Endothelial cell of hepatic sinusoid (primary cell): ENCODE results near the gene DAPP1.
"Not testable (repeated sequence)": the region's sequence is repeated elsewhere in the genome, so short reads cannot be mapped to it uniquely, and the experiment has no call there.

Experiments used
- in situ Hi-C: cut with HindIII; loops from 2 replicates; pipeline ENCODE4 v1.10.0; 2017; ENCODE audit warnings: low sequenced_read_pairs

DAPP1 gene, protein sequence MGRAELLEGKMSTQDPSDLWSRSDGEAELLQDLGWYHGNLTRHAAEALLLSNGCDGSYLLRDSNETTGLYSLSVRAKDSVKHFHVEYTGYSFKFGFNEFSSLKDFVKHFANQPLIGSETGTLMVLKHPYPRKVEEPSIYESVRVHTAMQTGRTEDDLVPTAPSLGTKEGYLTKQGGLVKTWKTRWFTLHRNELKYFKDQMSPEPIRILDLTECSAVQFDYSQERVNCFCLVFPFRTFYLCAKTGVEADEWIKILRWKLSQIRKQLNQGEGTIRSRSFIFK

DNA sequence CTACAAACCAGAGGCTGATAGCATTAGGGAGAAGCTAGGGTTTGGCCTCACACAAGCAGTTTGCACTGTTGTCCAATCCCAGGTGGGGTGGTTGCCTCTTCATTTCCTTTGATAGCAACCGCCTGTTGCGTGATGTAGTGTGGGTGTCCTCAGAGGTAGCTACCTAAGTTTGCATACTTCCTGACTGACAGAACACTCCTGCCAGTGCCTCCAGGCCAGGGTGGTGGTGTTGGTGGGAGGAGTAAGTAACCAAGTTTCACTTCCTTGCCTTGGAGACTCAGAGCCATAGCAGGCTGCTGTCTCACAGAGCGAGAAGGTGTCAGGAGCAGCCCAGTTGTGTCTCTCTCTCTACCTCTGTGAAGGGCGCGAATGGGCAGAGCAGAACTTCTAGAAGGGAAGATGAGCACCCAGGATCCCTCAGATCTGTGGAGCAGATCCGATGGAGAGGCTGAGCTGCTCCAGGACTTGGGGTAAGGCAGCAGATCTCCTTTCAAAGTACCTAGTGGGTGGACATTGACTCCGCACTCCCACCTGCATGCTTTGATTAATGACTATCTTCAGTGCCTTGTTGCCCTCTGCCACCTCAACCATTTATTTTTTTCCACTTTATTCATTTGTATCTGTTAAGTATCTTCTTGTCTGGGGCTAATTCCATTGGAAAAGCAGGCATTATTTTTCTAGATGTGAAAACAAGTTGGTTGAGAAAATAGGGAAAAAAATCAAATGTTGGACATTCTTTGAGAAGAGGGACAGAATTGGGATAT, at the start of gene DAPP1:
Gene DAPP1 (plus strand): TSS at position 283 of the 764 bp plus-strand sequence. CDS start 87 bp downstream, at position 370.
- in situ Hi-C loops: no loop called here

DNA sequence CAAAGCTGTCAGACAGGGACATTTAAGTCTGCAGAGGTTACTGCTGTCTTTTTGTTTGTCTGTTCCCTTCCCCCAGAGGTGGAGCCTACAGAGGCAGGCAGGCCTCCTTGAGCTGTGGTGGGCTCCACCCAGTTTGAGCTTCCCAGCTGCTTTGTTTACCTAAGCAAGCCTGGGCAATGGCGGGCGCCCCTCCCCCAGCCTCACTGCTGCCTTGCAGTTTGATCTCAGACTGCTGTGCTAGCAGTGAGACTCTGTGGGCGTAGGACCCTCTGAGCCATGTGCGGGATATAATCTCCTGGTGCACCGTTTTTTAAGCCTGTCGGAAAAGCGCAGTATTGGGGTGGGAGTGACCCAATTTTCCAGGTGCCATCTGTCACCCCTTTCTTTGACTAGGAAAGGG, 45.8 kb upstream of the DAPP1 start:
- in situ Hi-C loops: not testable (repeated sequence)

DNA sequence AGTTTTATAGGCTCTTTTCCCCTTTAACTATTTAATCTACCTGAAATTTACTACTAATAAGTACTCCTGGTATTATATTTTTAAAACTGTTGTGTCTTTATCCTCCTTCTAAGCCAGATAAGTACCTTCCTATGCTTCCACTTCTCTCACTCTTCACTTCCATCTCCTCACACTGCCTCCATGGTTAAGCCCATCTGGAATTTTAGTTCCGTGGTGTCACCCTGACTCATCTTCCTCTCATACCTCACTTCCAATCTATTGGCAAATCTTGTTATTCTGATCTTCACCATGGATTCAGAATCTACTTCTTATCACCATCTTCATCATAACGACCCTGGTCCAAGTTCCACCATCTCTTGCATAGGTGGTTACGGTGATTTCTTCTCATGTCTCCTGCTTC, 32.7 kb upstream of the DAPP1 start:
- in situ Hi-C loops: no loop called here

DNA sequence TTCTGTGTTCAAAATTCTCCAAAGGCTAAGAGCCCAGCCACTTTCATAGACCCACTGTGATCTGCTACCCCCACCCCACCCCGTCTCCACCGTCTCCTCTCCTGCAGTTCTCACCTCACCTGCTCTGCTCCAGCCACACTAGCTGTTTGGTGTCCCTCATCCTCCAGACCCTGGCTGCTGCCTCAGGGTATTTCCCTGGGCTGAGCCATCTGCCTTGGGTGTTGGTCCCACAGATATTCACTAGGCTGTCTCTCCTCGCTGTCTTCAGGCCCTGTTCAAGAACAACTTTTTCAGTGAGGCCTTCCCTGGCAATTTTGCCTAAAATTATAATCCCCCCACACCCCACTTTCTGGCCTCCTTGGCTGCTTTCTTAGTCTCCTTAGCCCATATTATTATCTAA, 31.8 kb upstream of the DAPP1 start:
- in situ Hi-C loops: no loop called here

DNA sequence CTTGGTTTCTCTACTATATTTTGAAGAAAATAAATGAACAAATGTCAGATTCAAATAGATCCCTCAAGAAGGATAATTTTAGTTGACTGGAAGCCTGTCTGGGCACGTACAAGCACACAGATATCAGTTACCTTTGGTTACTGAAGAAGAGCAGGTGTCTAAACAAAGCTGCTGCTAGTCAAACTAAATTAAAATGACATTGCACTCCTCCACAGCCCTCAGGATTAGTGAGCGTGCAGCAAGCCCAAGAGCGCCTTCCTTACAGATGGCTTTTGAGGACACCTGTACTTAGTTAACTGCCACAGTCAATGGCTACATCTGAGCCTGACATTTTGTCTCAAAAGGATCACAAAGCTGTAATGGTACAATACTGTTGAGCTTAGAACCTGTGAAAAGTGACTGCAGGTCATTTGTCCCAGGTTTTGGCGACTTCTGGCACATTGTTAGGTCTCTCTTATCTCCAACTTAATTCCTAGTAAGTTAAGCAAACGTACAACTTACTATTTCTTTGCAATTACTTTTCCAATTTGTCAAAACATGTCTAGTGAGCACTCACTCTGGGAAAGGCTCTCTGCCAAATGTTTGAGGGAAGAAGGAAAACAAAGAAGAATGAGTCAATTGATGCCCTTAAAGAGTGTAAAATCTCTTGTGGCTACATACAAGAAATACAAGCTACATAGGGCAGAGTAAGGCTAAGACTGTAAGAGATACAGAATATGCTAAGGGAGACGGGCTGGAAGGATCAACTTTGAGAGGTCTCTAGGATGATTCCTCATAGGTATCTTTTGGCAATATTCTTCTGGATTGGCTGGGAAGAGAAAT, 25.6 kb upstream of the DAPP1 start:
- in situ Hi-C loops: no loop called here

- in situ Hi-C loops: no loop called here
Observed at GRCh38 chr4:99800332-99801004, 16.2 kb upstream of the DAPP1 start.

- in situ Hi-C loops: no loop called here
Observed at GRCh38 chr4:99801005-99801699, 15.5 kb upstream of the DAPP1 start.

DNA sequence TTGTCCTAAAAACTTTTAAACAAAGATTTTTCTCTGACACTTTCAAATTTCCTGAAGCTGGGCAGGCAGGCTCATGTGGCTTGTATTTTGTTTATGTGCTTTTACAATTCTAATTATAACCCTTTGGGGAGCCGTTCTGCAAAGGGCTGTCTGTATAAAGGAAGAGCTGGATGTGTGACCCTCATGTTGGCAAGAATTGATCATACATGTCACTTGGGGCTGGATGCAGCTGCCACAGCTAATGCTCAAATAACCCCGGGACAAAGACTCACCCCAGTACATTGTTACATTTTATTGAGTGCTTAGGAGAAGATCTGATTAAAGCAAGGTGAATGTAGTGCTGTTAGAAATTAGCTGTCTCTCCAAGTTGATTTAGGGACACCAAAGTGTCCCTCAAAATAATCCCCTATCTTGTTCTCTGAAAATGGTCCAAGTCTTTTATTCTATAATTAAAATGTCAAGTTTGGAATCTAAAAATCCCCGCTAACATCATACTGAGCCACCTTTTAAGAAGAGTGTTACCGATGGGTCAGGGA, 13.0 kb upstream of the DAPP1 start:
- in situ Hi-C loops: no loop called here

DNA sequence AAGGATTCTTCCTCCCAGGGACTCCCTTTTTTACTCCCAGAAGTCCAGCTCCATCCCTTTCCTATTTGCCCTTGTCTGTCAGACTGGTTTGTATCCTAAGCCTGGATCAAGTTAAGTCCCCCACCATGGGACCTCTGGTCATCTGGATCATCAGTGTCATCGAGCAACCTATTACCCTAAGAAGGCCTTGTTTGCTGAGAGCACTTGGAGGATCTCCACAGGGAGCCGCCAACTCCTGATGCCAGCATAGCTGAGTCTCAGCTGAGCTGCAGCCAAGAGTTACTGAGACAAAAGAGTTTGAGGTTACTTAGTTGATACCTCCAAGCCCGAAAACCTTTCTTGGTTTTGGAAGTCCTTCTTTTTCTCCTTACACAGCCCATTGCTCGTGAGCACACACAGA, 10.1 kb upstream of the DAPP1 start:
- in situ Hi-C loops: no loop called here

- in situ Hi-C loops: no loop called here
Observed at GRCh38 chr4:99807666-99808065, 9.0 kb upstream of the DAPP1 start.

GRCh38 chr4:99808260-99808857, 8.3 kb upstream of the DAPP1 start:
- in situ Hi-C loops: no loop called here

GRCh38 chr4:99809326-99809725, 7.3 kb upstream of the DAPP1 start:
- in situ Hi-C loops: no loop called here

GRCh38 chr4:99810536-99810935, 6.1 kb upstream of the DAPP1 start:
- in situ Hi-C loops: no loop called here

- in situ Hi-C loops: no loop called here
Observed at GRCh38 chr4:99811117-99811516, 5.5 kb upstream of the DAPP1 start.

DNA sequence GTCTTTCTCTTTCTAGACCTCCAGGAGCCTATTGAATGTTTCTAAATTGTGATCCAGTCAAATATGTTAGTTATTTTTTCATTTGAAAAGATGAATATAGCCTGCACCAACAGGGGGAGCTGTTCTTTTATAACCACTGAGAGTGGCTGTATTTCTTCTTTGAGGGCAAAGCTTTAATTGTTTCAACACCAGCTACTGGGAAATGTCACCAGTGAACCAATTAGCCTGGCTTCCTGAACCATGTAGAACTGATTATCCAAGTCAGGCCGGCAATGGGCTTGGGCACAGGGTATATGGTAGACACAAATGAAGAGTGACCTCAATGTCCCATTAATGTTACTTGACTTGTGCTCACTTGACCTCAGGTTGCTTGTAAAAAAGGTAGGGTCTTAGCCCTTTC, 4.8 kb upstream of the DAPP1 start:
- in situ Hi-C loops: no loop called here

DNA sequence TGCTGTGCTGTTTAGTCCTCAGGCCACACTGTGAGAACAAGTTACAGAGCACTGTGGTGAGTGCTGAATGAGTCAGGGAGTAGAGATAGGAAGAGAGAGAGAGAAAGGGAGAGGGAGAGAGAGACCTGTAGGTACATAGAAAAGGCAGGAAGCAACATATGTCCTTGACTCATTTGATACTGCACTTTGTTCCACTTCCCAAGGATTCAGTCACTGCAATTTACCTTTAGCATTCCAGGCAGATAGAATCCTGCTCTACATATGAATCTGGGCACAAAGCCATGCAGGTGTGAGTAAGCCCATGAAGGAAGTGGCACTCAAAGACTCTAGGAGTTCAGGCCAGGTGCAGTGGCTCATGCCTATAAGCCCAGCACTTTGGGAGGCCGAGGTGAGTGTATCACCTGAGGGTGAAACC, 1.0 kb upstream of the DAPP1 start:
- in situ Hi-C loops: no loop called here

- in situ Hi-C loops: no loop called here
Observed at GRCh38 chr4:99817309-99817890, 773 bp downstream of the DAPP1 start.

DNA sequence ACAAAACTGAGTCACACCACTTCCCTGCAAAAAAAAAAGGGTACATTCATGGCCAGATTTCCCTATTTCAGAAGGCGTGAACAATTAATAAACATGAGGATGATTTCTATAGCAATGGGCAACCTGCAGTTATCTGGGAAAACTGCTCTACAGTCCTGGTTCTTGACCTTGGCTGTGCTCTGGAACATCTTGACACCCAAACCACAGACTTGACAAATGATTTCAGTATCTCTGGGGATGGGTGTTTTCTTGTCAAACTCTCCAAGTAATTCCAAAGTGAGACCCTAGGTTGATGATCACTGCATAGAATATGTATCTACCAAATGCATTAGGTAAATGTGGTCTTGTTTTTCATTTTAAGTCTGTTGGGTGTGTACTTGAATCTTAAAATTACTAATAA, 2.0 kb downstream of the DAPP1 start:
- in situ Hi-C loops: no loop called here

DNA sequence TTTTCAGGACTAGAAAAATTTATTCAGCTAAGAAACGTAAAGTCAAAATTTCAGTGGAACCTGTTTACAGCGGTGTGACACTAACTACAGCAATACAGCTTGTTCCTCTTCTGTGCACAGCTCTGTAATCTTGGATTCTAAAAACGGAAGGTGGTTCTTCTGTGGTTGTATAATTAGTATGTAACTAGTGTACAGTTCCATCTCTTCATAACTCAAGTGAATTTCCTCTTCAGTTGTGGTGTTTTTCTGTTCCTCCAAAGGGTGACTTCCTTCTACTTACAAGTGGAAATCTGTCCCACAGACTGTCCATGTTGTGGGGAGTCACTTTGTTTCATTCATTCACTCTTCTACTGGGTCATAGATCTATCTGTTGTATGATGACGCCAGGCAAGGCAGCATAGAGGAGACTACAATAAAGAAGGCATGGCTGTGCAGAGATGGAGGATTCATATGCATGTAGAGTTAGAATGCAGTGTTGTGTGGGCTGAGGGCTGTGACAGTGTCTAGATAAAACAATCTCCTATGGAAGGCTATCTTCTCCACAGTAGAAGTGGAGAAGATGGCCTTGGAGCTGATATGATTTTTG, 5.4 kb downstream of the DAPP1 start:
- in situ Hi-C loops: no loop called here
